Transverse colon (tissue), 4 donors: ENCODE data around the gene PELI1. TPM values are rescaled to one million over a fixed set of nuclear protein-coding genes. Genes with fewer than 3 reads are reported as not detected.

ENCODE experiments used
- DNase-seq: peaks from one replicate; pipeline ENCODE4 v3.0.0-alpha.2; 2019
- H3K27ac ChIP-seq, 4 donors: fragments of 200-600 bp; sonication (generic); 2 replicates each; pipeline ENCODE4 v1.5.1; 2016 to 2018; ENCODE audit warnings: inconsistent platforms in 4 of 4
- H3K27me3 ChIP-seq: fragments of 200-600 bp; sonication (generic); 2 replicates; pipeline ENCODE4 v1.5.1; 2017; ENCODE audit warnings: inconsistent platforms
- H3K36me3 ChIP-seq, 4 donors: fragments of 200-600 bp; sonication (generic); 2 replicates each; pipeline ENCODE4 v1.5.1; 2017 to 2019; ENCODE audit warnings: inconsistent platforms in 4 of 4
- H3K4me1 ChIP-seq, 4 donors: fragments of 200-600 bp; sonication (generic); 2 replicates each; pipeline ENCODE4 v1.5.1; 2017 to 2020; ENCODE audit warnings: inconsistent platforms in 4 of 4
- H3K4me3 ChIP-seq, 4 donors: fragments of 200-600 bp; sonication (generic); 1 replicate in 1 of 4; 2 replicates in 3 of 4; pipeline versions ENCODE4 v1.5.1 to v1.6.1; 2017 to 2019; ENCODE audit warnings: inconsistent platforms in 4 of 4
- H3K9me3 ChIP-seq, 2 donors: fragments of 200-600 bp; sonication (generic); 2 replicates each; pipeline ENCODE4 v1.5.1; 2017 to 2019; ENCODE audit warnings: inconsistent platforms in 2 of 2
- CTCF ChIP-seq, 5 experiments: fragments of 200-600 bp in 3 of 5; fragments of 450-650 bp in 2 of 5; sonication (generic) in 3 of 5; IDR thresholded peaks; 1 replicate in 2 of 5; 2 replicates in 3 of 5; pipeline ENCODE4 v1.5.1; 2016 to 2017; ENCODE audit warnings: antibody characterized with exemption in 5 of 5, inconsistent platforms in 3 of 5, mild to moderate bottlenecking in 2 of 5, moderate library complexity in 1 of 5
- EP300 ChIP-seq: sonication (generic); formaldehyde crosslinking; IDR thresholded peaks from one replicate; pipeline ENCODE4 v1.6.1; 2017; ENCODE audit warnings: antibody characterized with exemption, low read depth
- POLR2A ChIP-seq: fragments of 450-650 bp; IDR thresholded peaks from one replicate; pipeline ENCODE4 v1.6.1; 2016; ENCODE audit warnings: antibody characterized with exemption, mild to moderate bottlenecking, moderate library complexity
- POLR2AphosphoS5 ChIP-seq, 3 donors: sonication (generic); formaldehyde crosslinking; IDR thresholded peaks; one replicate each; pipeline ENCODE4 v1.6.1; 2016; ENCODE audit warnings: antibody characterized with exemption in 3 of 3
- WGBS, 2 donors: methylation state at CpG; one replicate each; pipeline ENCODE4 v1.1.5; 2018; ENCODE audit warnings: low coverage in 1 of 2; 5-methylcytosine and 5-hydroxymethylcytosine counted together
- in situ Hi-C, 4 donors: fragments of 200-750 bp; cut with MboI; loops; one replicate each; pipeline versions ENCODE4 v1.15.0 to v1.15.1; 2017; ENCODE audit warnings: low sequenced_read_pairs in 3 of 4, low pct_ligation_motif_present in 1 of 4, low pct_unique_long_range_greater_than_20kb in 1 of 4
- intact Hi-C: fragments of 100-400 bp; cut with DNase I; formaldehyde crosslinking; loops from one replicate; pipeline ENCODE4 v1.15.1; 2023; ENCODE audit warnings: low total_unique reads
- total RNA-seq, 4 donors: library from RNA; depleted of rRNA; stranded (reverse); fragments of >200 nt; gene quantifications; one replicate each; pipeline ENCODE4 v1.1.0, GENCODE V29; 2016

The PELI1 gene
- total RNA-seq, 4 donors from 2014 or later: 20.6 to 818 (median 41.3) TPM

- H3K27me3 ChIP-seq: no peaks in the 10 kb centered on the region
- intact Hi-C loops: no loop called here
- DNase-seq: no peak
- TF ChIP-seq POLR2A: no peak
- no peak for TF ChIP-seq CTCF (IDR thresholded peaks at IDR 0.05)
- TF ChIP-seq EP300: no peak
- TF ChIP-seq POLR2AphosphoS5 (IDR thresholded peaks at IDR 0.05): no peak
- H3K4me1 ChIP-seq: peaks cover 3 to 23% (median 16%) of the 10 kb centered on the region in 4 donors
- H3K36me3 ChIP-seq: no peaks in the 10 kb centered on the region
- 55% methylated on average over 1 of the region's 1 CpG; no CpG with 5 or more reads in 1 of the 2 donors for WGBS, 2 donors
- H3K27ac ChIP-seq: no peak overlapping the region
- H3K9me3 ChIP-seq: no peaks in the 10 kb centered on the region
- in situ Hi-C loops: loop anchor here in 3 of 4 donors (25.0 kb wide), 2 partner anchors 245 to 820 kb away; no protein-coding TSS in a partner anchor
- H3K4me3 ChIP-seq: no peak overlapping the region
These were observed 76.9 kb downstream of the PELI1 start for GRCh38 chr2:64067326-64067725.

GRCh38 chr2:64065516-64065915, 78.7 kb downstream of the PELI1 start:
- WGBS, 2 donors: 72 to 94% methylated on average over 2 to 6 of the region's 6 CpGs
- H3K4me1 ChIP-seq: peaks cover 3 to 23% (median 16%) of the 10 kb centered on the region in 4 donors
- H3K36me3 ChIP-seq: no peaks in the 10 kb centered on the region
- H3K9me3 ChIP-seq: no peaks in the 10 kb centered on the region
- H3K27ac ChIP-seq: peak overlapping the region in 1 of 4 donors; percentile 5
- intact Hi-C loops: no loop called here
- no peak for DNase-seq
- in situ Hi-C loops: loop anchor here in 3 of 4 donors (25.0 kb wide), 2 partner anchors 247 to 822 kb away; no protein-coding TSS in a partner anchor
- no peak for TF ChIP-seq EP300
- no peak for TF ChIP-seq POLR2A
- TF ChIP-seq POLR2AphosphoS5 (IDR thresholded peaks at IDR 0.05): no peak
- no peak for TF ChIP-seq CTCF (IDR thresholded peaks at IDR 0.05)
- H3K27me3 ChIP-seq: no peaks in the 10 kb centered on the region
- no peak overlapping the region for H3K4me3 ChIP-seq

GRCh38 chr2:64063924-64064331, 80.3 kb downstream of the PELI1 start:
- H3K9me3 ChIP-seq: no peaks in the 10 kb centered on the region
- TF ChIP-seq CTCF (IDR thresholded peaks at IDR 0.05): no peak
- no peak for TF ChIP-seq POLR2AphosphoS5 (IDR thresholded peaks at IDR 0.05)
- no peak for TF ChIP-seq POLR2A
- TF ChIP-seq EP300: no peak
- H3K4me1 ChIP-seq: peaks cover 3 to 23% (median 16%) of the 10 kb centered on the region in 4 donors
- 27 to 50% methylated on average over 4 of the region's 4 CpGs for WGBS, 2 donors
- in situ Hi-C loops: loop anchor here in 3 of 4 donors (25.0 kb wide), 2 partner anchors 248 to 823 kb away; no protein-coding TSS in a partner anchor
- intact Hi-C loops: no loop called here
- DNase-seq: no peak
- no peaks in the 10 kb centered on the region for H3K27me3 ChIP-seq
- H3K4me3 ChIP-seq: no peak overlapping the region
- H3K27ac ChIP-seq: peak overlapping the region; percentile 47 to 64 (median 54)
- no peaks in the 10 kb centered on the region for H3K36me3 ChIP-seq

- no peaks in the 10 kb centered on the region for H3K27me3 ChIP-seq
- TF ChIP-seq CTCF (IDR thresholded peaks at IDR 0.05): no peak
- no peak for TF ChIP-seq EP300
- no peak for TF ChIP-seq POLR2AphosphoS5 (IDR thresholded peaks at IDR 0.05)
- TF ChIP-seq POLR2A: no peak
- peak overlapping the region; percentile 47 to 64 (median 54) for H3K27ac ChIP-seq
- H3K9me3 ChIP-seq: no peaks in the 10 kb centered on the region
- no peak overlapping the region for H3K4me3 ChIP-seq
- H3K36me3 ChIP-seq: no peaks in the 10 kb centered on the region
- peaks cover 3 to 23% (median 16%) of the 10 kb centered on the region in 4 donors for H3K4me1 ChIP-seq
- DNase-seq: no peak
- in situ Hi-C loops (loop anchor here in 3 of 4 donors (25.0 kb wide), 2 partner anchors 249 to 824 kb away; no protein-coding TSS in a partner anchor), intact Hi-C loops (no loop called here)
- WGBS, 2 donors: 60 to 67% methylated on average over 3 of the region's 3 CpGs
These were observed 80.8 kb downstream of the PELI1 start for GRCh38 chr2:64063454-64063853.
